ENCODE data around the gene TOPBP1.

Gene TOPBP1

GRCh38 chr3:133692759-133693158 is 31.0 kb upstream of the TOPBP1 start:
- TF ChIP-seq, protein P1, sequence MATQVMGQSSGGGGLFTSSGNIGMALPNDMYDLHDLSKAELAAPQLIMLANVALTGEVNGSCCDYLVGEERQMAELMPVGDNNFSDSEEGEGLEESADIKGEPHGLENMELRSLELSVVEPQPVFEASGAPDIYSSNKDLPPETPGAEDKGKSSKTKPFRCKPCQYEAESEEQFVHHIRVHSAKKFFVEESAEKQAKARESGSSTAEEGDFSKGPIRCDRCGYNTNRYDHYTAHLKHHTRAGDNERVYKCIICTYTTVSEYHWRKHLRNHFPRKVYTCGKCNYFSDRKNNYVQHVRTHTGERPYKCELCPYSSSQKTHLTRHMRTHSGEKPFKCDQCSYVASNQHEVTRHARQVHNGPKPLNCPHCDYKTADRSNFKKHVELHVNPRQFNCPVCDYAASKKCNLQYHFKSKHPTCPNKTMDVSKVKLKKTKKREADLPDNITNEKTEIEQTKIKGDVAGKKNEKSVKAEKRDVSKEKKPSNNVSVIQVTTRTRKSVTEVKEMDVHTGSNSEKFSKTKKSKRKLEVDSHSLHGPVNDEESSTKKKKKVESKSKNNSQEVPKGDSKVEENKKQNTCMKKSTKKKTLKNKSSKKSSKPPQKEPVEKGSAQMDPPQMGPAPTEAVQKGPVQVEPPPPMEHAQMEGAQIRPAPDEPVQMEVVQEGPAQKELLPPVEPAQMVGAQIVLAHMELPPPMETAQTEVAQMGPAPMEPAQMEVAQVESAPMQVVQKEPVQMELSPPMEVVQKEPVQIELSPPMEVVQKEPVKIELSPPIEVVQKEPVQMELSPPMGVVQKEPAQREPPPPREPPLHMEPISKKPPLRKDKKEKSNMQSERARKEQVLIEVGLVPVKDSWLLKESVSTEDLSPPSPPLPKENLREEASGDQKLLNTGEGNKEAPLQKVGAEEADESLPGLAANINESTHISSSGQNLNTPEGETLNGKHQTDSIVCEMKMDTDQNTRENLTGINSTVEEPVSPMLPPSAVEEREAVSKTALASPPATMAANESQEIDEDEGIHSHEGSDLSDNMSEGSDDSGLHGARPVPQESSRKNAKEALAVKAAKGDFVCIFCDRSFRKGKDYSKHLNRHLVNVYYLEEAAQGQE (IDR thresholded peaks at IDR 0.05; ENCODE audit: insufficient read depth in 1 of 2, low read depth in 2 of 2, low read length in 2 of 2), result no peak
- TF ChIP-seq SIN3A (IDR thresholded peaks at IDR 0.05; ENCODE audit: borderline replicate concordance, insufficient read depth, low read length), result no peak
- TF ChIP-seq TAF1 (IDR thresholded peaks at IDR 0.05; ENCODE audit: borderline replicate concordance, insufficient read depth, low read length), result no peak
- TF ChIP-seq POLR2AphosphoS5 (IDR thresholded peaks at IDR 0.05; ENCODE audit: low read depth, low read length), result no peak
- no peak for TF ChIP-seq FOXP2 (optimal IDR thresholded peaks at IDR 0.05; ENCODE audit: borderline replicate concordance, extremely low read depth, extremely low read length, insufficient read depth)

GRCh38 chr3:133691273-133692107 is 29.7 kb upstream of the TOPBP1 start:
- no peak for TF ChIP-seq FOXP2 (optimal IDR thresholded peaks at IDR 0.05; ENCODE audit: borderline replicate concordance, extremely low read depth, extremely low read length, insufficient read depth)
- TF ChIP-seq POLR2AphosphoS5 (IDR thresholded peaks at IDR 0.05; ENCODE audit: low read depth, low read length), result no peak
- no peak for TF ChIP-seq TAF1 (IDR thresholded peaks at IDR 0.05; ENCODE audit: borderline replicate concordance, insufficient read depth, low read length)
- no peak for TF ChIP-seq SIN3A (IDR thresholded peaks at IDR 0.05; ENCODE audit: borderline replicate concordance, insufficient read depth, low read length)
- TF ChIP-seq, protein P1 (IDR thresholded peaks at IDR 0.05; ENCODE audit: insufficient read depth in 1 of 2, low read depth in 2 of 2, low read length in 2 of 2), result no peak

DNA sequence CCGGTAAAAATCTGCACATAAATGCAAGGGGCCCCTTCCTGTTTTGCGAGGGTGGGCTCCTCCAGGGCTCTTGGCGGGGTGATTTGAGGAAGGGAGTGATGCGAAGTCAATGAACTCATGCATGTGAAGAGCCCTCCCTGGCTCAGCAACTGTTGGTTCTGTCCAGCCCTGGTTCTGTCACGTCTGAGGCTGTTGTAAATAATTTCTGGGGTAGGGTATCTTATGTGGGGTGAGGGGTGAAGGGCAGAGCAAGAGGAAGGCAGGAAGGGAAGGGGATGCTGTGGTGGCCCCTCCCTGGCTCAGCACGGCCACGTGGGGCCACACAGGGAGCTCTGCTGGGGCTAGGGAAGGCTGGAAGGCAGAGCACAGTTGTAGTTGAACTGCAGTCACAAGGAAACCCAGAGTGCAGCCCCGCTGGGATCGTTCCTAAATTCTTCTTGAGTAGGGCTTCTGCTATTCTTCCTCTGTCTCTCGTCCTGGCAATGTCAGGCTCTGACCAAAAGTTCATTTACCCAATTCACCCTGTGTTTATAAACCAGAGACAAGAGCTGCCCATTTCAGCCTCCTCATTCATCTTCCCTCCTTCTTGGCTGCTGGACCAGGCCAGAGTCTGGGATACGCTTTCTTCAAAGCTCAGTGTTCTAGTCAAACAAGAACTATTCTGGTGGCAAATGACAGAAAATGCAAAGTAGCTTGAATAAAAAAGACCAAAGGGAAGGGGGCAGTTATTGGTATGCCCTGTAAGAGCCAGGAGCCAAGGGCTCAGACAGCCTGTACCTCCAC is 14.8 kb upstream of the TOPBP1 start:
- no peak for TF ChIP-seq FOXP2 (optimal IDR thresholded peaks at IDR 0.05; ENCODE audit: borderline replicate concordance, extremely low read depth, extremely low read length, insufficient read depth)
- no peak for TF ChIP-seq SIN3A (IDR thresholded peaks at IDR 0.05; ENCODE audit: borderline replicate concordance, insufficient read depth, low read length)
- no peak for TF ChIP-seq POLR2AphosphoS5 (IDR thresholded peaks at IDR 0.05; ENCODE audit: low read depth, low read length)
- TF ChIP-seq TAF1 (IDR thresholded peaks at IDR 0.05; ENCODE audit: borderline replicate concordance, insufficient read depth, low read length), result no peak
- TF ChIP-seq, protein P1 (IDR thresholded peaks at IDR 0.05; ENCODE audit: insufficient read depth in 1 of 2, low read depth in 2 of 2, low read length in 2 of 2), result no peak

DNA sequence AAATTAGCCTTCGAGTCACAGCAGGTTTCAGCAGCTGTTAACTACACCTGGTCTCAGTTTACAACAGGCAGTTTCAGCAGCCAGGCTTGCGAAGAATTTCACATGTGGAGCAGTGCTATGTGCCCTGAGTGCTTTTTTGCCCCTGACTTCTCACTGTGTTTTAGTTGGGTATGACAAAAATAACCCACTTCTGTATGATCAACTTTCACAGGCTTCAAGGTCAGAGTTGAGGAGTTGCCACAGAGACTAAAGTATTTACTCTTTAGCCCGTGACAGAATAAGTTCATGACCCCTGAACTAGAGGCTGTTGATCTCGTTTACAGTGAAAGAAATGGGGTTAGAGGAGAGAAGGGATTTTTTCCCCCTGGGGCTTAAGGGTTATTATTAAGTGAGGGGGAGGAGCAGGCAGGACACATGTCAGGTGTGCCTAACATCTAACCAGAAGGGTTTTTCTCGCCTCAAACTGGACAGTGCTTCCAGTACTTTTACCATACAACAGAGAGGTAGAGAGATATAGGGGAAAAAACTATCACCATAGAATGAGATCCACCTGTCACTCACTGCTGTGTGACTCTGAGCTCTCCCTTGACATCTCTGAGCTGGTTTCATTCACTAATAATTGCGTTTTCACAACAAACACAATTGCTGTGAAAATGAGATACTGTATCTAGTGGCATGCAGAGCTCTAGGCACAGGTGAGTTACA is 14.0 kb upstream of the TOPBP1 start:
- TF ChIP-seq TAF1 (IDR thresholded peaks at IDR 0.05; ENCODE audit: borderline replicate concordance, insufficient read depth, low read length) (no peak), POLR2AphosphoS5 (IDR thresholded peaks at IDR 0.05; ENCODE audit: low read depth, low read length) (no peak), SIN3A (IDR thresholded peaks at IDR 0.05; ENCODE audit: borderline replicate concordance, insufficient read depth, low read length) (no peak), FOXP2 (optimal IDR thresholded peaks at IDR 0.05; ENCODE audit: borderline replicate concordance, extremely low read depth, extremely low read length, insufficient read depth) (no peak)
- TF ChIP-seq, protein P1 (IDR thresholded peaks at IDR 0.05; ENCODE audit: insufficient read depth in 1 of 2, low read depth in 2 of 2, low read length in 2 of 2), result no peak
